ENCODE data around the gene PPM1A.
A peak's percentile ranks its signal among the peaks of the same experiment; 100 is the strongest.

The PPM1A gene

DNA sequence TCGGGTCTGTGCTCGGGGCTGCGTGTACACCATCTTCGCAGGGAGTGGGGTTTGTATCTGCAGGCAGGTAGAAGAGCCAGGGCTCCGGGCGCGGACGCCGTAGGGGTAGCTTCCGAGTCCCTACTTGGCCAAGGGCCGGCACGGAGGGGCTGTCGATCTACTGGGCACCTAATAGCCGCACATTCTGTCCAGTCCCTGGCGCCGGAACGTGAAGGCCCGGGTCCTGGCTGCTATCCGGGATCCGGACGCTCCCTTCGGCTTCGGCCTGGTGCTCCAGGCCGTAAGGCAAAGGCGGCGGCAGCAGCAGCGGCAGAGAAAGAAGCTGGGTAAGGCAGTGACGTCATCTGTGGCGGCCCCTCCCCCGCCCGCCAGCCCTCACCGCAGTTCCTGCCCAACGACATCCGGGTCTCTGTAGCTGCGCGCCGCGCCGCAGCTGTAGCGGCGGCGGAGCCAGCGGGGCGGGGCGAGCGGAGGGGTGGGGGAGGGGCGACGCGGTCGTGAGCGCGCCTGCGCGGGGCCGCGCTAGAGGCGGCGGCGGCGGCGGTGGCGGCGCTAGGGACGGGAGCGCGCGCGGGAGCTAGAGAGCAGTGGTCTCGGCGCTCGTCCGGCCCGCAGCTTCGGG is at the start of gene PPM1A:
Gene PPM1A, plus strand, starts transcription at position 525 of the 622 bp plus-strand sequence. CDS start 33,483 bp downstream, outside the sequence.
- DNase-seq: peak; percentile 97

DNA sequence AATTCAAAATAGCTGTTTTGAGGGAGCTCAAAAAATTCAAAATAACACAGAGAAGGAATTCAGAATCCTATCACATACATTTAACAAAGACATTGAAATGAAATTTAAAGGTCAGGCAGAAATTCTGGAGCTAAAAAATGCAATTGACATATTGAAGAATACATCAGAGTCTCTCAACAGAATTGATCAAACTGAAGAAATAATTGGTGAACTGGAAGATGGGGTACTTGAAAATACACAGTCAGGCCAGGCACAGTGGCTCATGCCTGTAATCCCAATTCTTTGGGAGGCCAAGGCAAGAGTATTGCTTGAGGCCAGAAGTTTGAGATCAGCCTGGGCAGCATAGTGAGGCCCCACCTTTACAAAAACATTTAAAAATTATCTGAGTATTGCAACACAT is 49.7 kb upstream of the PPM1A start:
- DNase-seq: no peak

- no peak for DNase-seq
These were observed 44.7 kb upstream of the PPM1A start for GRCh38 chr14:60204104-60204842.

GRCh38 chr14:60204843-60205774 is 43.9 kb upstream of the PPM1A start:
- no peak for DNase-seq

GRCh38 chr14:60206249-60206670 is 42.8 kb upstream of the PPM1A start:
- DNase-seq: no peak

GRCh38 chr14:60206837-60207533 is 42.0 kb upstream of the PPM1A start:
- DNase-seq: no peak

- DNase-seq: no peak
These were observed 38.3 kb upstream of the PPM1A start for GRCh38 chr14:60210703-60211102.

GRCh38 chr14:60211153-60211552 is 37.9 kb upstream of the PPM1A start:
- no peak for DNase-seq

- no peak for DNase-seq
These were observed 36.3 kb upstream of the PPM1A start for GRCh38 chr14:60212503-60213371.

DNA sequence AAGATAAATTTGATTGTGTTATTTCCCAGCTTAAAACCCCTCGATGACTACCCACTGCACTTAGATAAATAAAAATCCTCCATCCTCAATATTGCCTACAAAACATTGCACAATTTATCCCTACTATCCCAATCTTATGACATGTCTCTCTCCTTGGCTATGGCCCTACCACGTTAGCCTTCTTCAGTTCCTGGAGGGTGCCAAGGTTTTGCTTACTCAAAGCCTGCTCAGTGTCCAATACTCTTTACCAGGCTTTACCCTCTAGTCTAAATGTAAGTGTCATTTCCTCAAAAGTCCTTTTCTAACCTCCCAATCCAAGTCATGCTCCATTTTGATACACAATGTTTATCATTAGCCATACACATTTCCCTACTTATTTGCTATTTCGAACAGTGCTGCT is 35.0 kb upstream of the PPM1A start:
- DNase-seq: no peak

DNA sequence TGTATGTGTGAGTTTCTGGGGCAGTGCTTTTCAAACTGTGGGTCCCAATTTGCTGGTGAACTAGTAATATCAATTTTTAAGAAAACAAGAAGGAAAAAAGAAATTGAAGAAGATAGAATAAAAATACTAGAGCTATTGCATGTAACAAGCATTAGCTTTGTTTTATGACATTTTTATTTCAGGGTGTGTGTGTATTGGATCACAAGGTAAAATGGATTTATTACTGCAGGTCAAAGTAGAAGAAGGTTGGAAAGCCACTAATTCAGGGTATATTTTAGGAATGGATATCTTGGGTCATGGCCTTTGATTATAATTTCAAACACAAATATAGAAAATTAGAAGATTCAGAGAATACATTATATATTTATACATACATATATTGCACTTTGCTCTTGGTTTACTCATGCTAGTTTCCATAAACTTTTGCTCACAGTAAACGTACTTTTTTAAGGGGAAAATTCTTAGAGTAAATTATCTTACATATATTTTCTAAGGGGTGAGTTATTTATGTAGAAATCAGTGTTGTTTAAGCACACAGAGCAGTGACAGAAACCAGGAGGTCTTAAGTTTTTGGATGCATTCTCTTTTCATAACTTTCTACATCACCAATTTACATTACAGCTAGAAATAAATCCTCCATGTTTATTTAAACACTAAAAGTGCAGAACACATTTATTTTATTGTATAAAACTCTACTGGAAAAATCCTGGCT is 34.5 kb upstream of the PPM1A start:
- DNase-seq: no peak

- no peak for DNase-seq
These were observed 33.9 kb upstream of the PPM1A start for GRCh38 chr14:60215127-60215444.

GRCh38 chr14:60215520-60216420 is 33.3 kb upstream of the PPM1A start:
- no peak for DNase-seq

GRCh38 chr14:60217713-60218112 is 31.3 kb upstream of the PPM1A start:
- no peak for DNase-seq

GRCh38 chr14:60220084-60220483 is 28.9 kb upstream of the PPM1A start:
- DNase-seq: no peak

- DNase-seq: no peak
These were observed 28.1 kb upstream of the PPM1A start for GRCh38 chr14:60220917-60221316.

- DNase-seq: no peak
These were observed 27.6 kb upstream of the PPM1A start for GRCh38 chr14:60221457-60221856.

GRCh38 chr14:60222820-60223219 is 26.2 kb upstream of the PPM1A start:
- peak; percentile 67 for DNase-seq

DNA sequence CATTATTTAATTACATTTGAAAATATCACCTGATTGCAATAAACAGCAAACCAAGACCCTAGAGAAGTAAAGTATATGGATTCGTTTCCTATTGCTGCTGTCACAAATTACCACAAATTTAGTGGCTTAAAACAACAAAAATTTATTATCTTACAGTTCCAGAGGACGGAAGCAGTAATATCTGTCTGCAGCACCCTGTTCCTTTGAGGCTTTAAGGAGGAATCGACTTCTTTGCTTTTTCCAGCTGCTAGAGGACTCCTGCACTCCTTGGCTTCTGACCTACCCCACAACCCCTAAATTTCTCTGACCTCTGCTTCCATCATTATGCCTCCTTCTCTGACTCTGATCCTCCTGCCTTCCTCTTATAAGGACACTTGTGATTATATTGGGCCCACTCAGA is 23.8 kb upstream of the PPM1A start:
- DNase-seq: no peak

DNA sequence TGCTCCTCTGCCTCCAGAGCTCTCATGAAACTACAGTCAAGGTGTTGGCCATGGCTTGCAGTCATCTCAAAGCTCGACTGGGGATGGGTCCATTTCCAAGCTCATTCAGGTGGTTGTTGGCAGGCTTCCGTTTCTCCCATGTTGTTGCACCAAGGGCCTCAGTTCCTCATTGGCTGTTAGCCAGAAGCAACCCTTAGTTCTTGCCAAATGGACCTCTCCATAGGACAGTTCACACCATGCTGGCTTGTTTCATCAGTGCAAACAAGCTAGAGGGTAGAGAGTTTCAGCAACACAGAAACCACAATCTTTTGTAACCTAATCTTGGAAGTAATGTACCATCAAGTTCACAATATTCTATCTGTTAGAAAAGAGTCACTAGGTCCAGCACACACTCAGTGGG is 22.7 kb upstream of the PPM1A start:
- DNase-seq: no peak

All from right hindlimb (tissue), 1 donor.